Testis (tissue), 2 donors: Measurements from ENCODE around the gene RIPOR2.

Experiments
- CTCF ChIP-seq, 3 experiments: fragments of 450-650 bp in 2 of 3; fragments of 200-600 bp in 1 of 3; sonication (generic) in 1 of 3; IDR thresholded peaks; one replicate each; pipeline ENCODE4 v1.5.1; 2016 to 2019; ENCODE audit warnings: antibody characterized with exemption in 3 of 3, mild to moderate bottlenecking in 2 of 3, moderate library complexity in 1 of 3
- POLR2A ChIP-seq: fragments of 450-650 bp; IDR thresholded peaks from one replicate; pipeline ENCODE4 v1.6.1; 2017; ENCODE audit warnings: antibody characterized with exemption, mild to moderate bottlenecking, moderate library complexity

- no peak for TF ChIP-seq CTCF (IDR thresholded peaks at IDR 0.05)
- TF ChIP-seq POLR2A, result no peak
Observed at GRCh38 chr6:24929242-24929641, 6.5 kb downstream of the RIPOR2 start.
